Skeletal muscle cell (primary cell): ENCODE data around the gene SPSB1.

Experiments
- DNase-seq: peaks from one replicate; pipeline ENCODE4 v3.0.0-alpha.2; 2010; ENCODE audit warnings: low read depth
- H3K4me3 ChIP-seq: 2 replicates; pipeline ENCODE4 v1.5.1; 2011; ENCODE audit warnings: low read depth, mild to moderate bottlenecking, control low read depth, low read length, moderate library complexity

SPSB1 gene

GRCh38 chr1:9400425-9401079 lies 107.9 kb downstream of the SPSB1 start:
- DNase-seq: no peak

GRCh38 chr1:9401080-9401453 lies 108.4 kb downstream of the SPSB1 start:
- DNase-seq: no peak
- no peak overlapping the region for H3K4me3 ChIP-seq

More at GRCh38 chr1:9400425-9401079, 107.9 kb downstream of the SPSB1 start:
- no peak overlapping the region for H3K4me3 ChIP-seq

GRCh38 chr1:9402256-9402616 lies 109.5 kb downstream of the SPSB1 start:
- H3K4me3 ChIP-seq: no peak overlapping the region
- no peak for DNase-seq

- no peak overlapping the region for H3K4me3 ChIP-seq
- DNase-seq: no peak
These were observed 110.1 kb downstream of the SPSB1 start for GRCh38 chr1:9402717-9403225.

- H3K4me3 ChIP-seq: no peak overlapping the region
- DNase-seq: no peak
These were observed 111.6 kb downstream of the SPSB1 start for GRCh38 chr1:9404117-9404914.

GRCh38 chr1:9406111-9406510 lies 113.4 kb downstream of the SPSB1 start:
- no peak for DNase-seq
- H3K4me3 ChIP-seq: no peak overlapping the region

GRCh38 chr1:9410737-9411297 lies 118.1 kb downstream of the SPSB1 start:
- H3K4me3 ChIP-seq: no peak overlapping the region
- peak; percentile 58 for DNase-seq

- DNase-seq: peak; percentile 69
- H3K4me3 ChIP-seq: no peak overlapping the region
These were observed 120.6 kb downstream of the SPSB1 start for GRCh38 chr1:9413071-9413876.

- no peak overlapping the region for H3K4me3 ChIP-seq
- DNase-seq: no peak
These were observed 121.2 kb downstream of the SPSB1 start for GRCh38 chr1:9413877-9414213.

- DNase-seq: no peak
- no peak overlapping the region for H3K4me3 ChIP-seq
These were observed 123.8 kb downstream of the SPSB1 start for GRCh38 chr1:9416506-9416905.

GRCh38 chr1:9416918-9417500 lies 124.3 kb downstream of the SPSB1 start:
- no peak for DNase-seq
- H3K4me3 ChIP-seq: no peak overlapping the region

GRCh38 chr1:9417695-9418094 lies 125.0 kb downstream of the SPSB1 start:
- no peak for DNase-seq
- no peak overlapping the region for H3K4me3 ChIP-seq

- no peak for DNase-seq
- no peak overlapping the region for H3K4me3 ChIP-seq
These were observed 126.2 kb downstream of the SPSB1 start for GRCh38 chr1:9418851-9419250.
